Mesendoderm (in vitro differentiated cells): Measurements from ENCODE around the gene RUNDC3A. TPM values are rescaled to one million over a fixed set of nuclear protein-coding genes. Genes with fewer than 3 reads are reported as not detected.
A peak's percentile ranks its signal among the peaks of the same experiment; 100 is the strongest.

Source experiments
- DNase-seq: peaks from one replicate; pipeline ENCODE4 v3.0.0; 2013
- H2AK5ac ChIP-seq: 2 replicates; pipeline ENCODE4 v1.6.1; 2013; ENCODE audit warnings: low read length, inconsistent platforms
- H2BK120ac ChIP-seq: 2 replicates; pipeline ENCODE4 v1.6.1; 2013; ENCODE audit warnings: low read depth, mild to moderate bottlenecking, low read length, moderate library complexity, mixed read lengths
- H2BK15ac ChIP-seq: replicated peaks from 2 replicates; pipeline ENCODE4 v1.6.1; 2013; ENCODE audit warnings: low read depth, mild to moderate bottlenecking, moderate library complexity
- H2BK5ac ChIP-seq: 2 replicates; pipeline ENCODE4 v1.6.1; 2013; ENCODE audit warnings: low read length, inconsistent platforms
- H3K18ac ChIP-seq: 2 replicates; pipeline ENCODE4 v1.6.1; 2013; ENCODE audit warnings: mild to moderate bottlenecking, low read length, mixed read lengths
- H3K23ac ChIP-seq: one replicate; pipeline ENCODE4 v1.6.1; 2013; ENCODE audit warnings: low read length
- H3K27ac ChIP-seq: 2 replicates; pipeline ENCODE4 v1.5.1; 2013; ENCODE audit warnings: low read depth, mild to moderate bottlenecking, inconsistent platforms, low read length, moderate library complexity
- H3K27me3 ChIP-seq: 2 replicates; pipeline ENCODE4 v1.6.1; 2013; ENCODE audit warnings: low read length, control low read depth, mild to moderate bottlenecking, inconsistent platforms; ENCODE audit not compliant: insufficient read depth, poor library complexity
- H3K36me3 ChIP-seq: 2 replicates; pipeline ENCODE4 v1.6.1; 2013; ENCODE audit warnings: low read length, inconsistent platforms; ENCODE audit not compliant: control insufficient read depth, insufficient read depth
- H3K4ac ChIP-seq: one replicate; pipeline ENCODE4 v1.6.1; 2013; ENCODE audit warnings: low read depth, mild to moderate bottlenecking, low read length, moderate library complexity
- H3K4me1 ChIP-seq: 2 replicates; pipeline ENCODE4 v1.6.1; 2013; ENCODE audit warnings: low read depth, low read length, inconsistent platforms; ENCODE audit not compliant: control insufficient read depth
- H3K4me2 ChIP-seq: 2 replicates; pipeline ENCODE4 v1.6.1; 2013; ENCODE audit warnings: low read length
- H3K4me3 ChIP-seq: 2 replicates; pipeline ENCODE4 v1.5.1; 2013; ENCODE audit warnings: mild to moderate bottlenecking, low read length
- H3K56ac ChIP-seq: one replicate; pipeline ENCODE4 v1.6.1; 2013; ENCODE audit warnings: low read length
- H3K79me1 ChIP-seq: 2 replicates; pipeline ENCODE4 v1.6.1; 2013; ENCODE audit warnings: low read length, inconsistent platforms
- H3K79me2 ChIP-seq: 2 replicates; pipeline ENCODE4 v1.6.1; 2013; ENCODE audit warnings: mild to moderate bottlenecking, low read length; ENCODE audit not compliant: control insufficient read depth, insufficient read depth
- H3K9ac ChIP-seq: 2 replicates; pipeline ENCODE4 v1.6.1; 2013; ENCODE audit warnings: low read length, inconsistent platforms
- H4K5ac ChIP-seq: one replicate; pipeline ENCODE4 v1.6.1; 2013; ENCODE audit warnings: low read length
- H4K8ac ChIP-seq: one replicate; pipeline ENCODE4 v1.6.1; 2013; ENCODE audit warnings: low read depth, mild to moderate bottlenecking, control low read depth, low read length, moderate library complexity
- WGBS: extraction: QIAGEN DNeasy Blood & Tissue Kit; methylation state at CpG from one replicate; pipeline ENCODE4 v1.1.7; 2013; ENCODE audit warnings: low lambda C conversion rate, missing lambda C conversion rate; ENCODE audit not compliant: insufficient coverage; ENCODE audit errors: extremely low coverage; 5-methylcytosine and 5-hydroxymethylcytosine counted together
- polyA plus RNA-seq, 2 experiments: library from polyadenylated mRNA; stranded (reverse); fragments of 200-250 nt; gene quantifications; one replicate each; pipeline ENCODE4 v1.2.3, GENCODE V29; 2013

The RUNDC3A gene
- 1.6 TPM for polyA plus RNA-seq (2013, experiment 1 of 2)
- 1.5 TPM for polyA plus RNA-seq (2013, experiment 2 of 2)

GRCh38 chr17:44308320-44308818, at the start of gene RUNDC3A:
TSS of gene RUNDC3A (plus strand) at chr17:44308601. CDS start at chr17:44308833, 232 bp downstream.
- peak; percentile 94 for DNase-seq
- Histone ChIP-seq H4K8ac (no peak within 1 kb of the TSS), H3K27ac (no peak within 1 kb of the TSS), H3K18ac (no peak within 1 kb of the TSS), H2AK5ac (no peak within 1 kb of the TSS), H3K23ac (no peak within 1 kb of the TSS), H2BK120ac (no peak within 1 kb of the TSS), H3K79me1 (no peaks in the 10 kb centered on the region), H3K4me2 (peak within 1 kb of the TSS; percentile 74), H3K56ac (peak within 1 kb of the TSS; percentile 79), H3K36me3 (no peaks in the 10 kb centered on the region), H3K79me2 (no peaks in the 10 kb centered on the region), H3K4me3 (peak within 1 kb of the TSS; percentile 16), H3K4ac (no peak within 1 kb of the TSS), H2BK5ac (no peak within 1 kb of the TSS), H3K27me3 (no peaks in the 10 kb centered on the region), H4K5ac (no peak within 1 kb of the TSS), H3K4me1 (peaks cover 3% of the 10 kb centered on the region), H3K9ac (peak within 1 kb of the TSS; percentile 41), H2BK15ac (no peak within 1 kb of the TSS)
- no CpG with 5 or more reads among the region's 39 CpGs for WGBS

GRCh38 chr17:44258811-44259351, 49.5 kb upstream of the RUNDC3A start:
- no peak overlapping the region for H3K4ac ChIP-seq
- H2BK5ac ChIP-seq = no peak overlapping the region
- WGBS = no CpG with 5 or more reads among the region's 17 CpGs
- H2AK5ac ChIP-seq = no peak overlapping the region
- no peak overlapping the region for H2BK120ac ChIP-seq
- H4K5ac ChIP-seq = no peak overlapping the region
- H3K4me3 ChIP-seq = no peak overlapping the region
- H3K56ac ChIP-seq = no peak overlapping the region
- H3K4me2 ChIP-seq = no peak overlapping the region
- no peak overlapping the region for H3K18ac ChIP-seq
- no peaks in the 10 kb centered on the region for H3K79me2 ChIP-seq
- no peaks in the 10 kb centered on the region for H3K36me3 ChIP-seq
- no peaks in the 10 kb centered on the region for H3K79me1 ChIP-seq
- no peaks in the 10 kb centered on the region for H3K4me1 ChIP-seq
- no peak for DNase-seq
- no peak overlapping the region for H3K23ac ChIP-seq
- H3K27ac ChIP-seq = no peak overlapping the region
- H3K27me3 ChIP-seq = no peaks in the 10 kb centered on the region
- no peak overlapping the region for H4K8ac ChIP-seq
- H2BK15ac ChIP-seq = no peak overlapping the region
- H3K9ac ChIP-seq = no peak overlapping the region

- no peak overlapping the region for H3K56ac ChIP-seq
- no peak overlapping the region for H2BK15ac ChIP-seq
- DNase-seq = no peak
- no peaks in the 10 kb centered on the region for H3K79me2 ChIP-seq
- no peak overlapping the region for H3K4me3 ChIP-seq
- no peak overlapping the region for H2BK120ac ChIP-seq
- H4K8ac ChIP-seq = no peak overlapping the region
- no peak overlapping the region for H3K18ac ChIP-seq
- H3K23ac ChIP-seq = no peak overlapping the region
- H3K27ac ChIP-seq = no peak overlapping the region
- no peaks in the 10 kb centered on the region for H3K36me3 ChIP-seq
- H3K4me2 ChIP-seq = no peak overlapping the region
- H2BK5ac ChIP-seq = no peak overlapping the region
- WGBS = no CpG with 5 or more reads among the region's 6 CpGs
- H3K4me1 ChIP-seq = no peaks in the 10 kb centered on the region
- H4K5ac ChIP-seq = no peak overlapping the region
- no peak overlapping the region for H3K9ac ChIP-seq
- no peaks in the 10 kb centered on the region for H3K79me1 ChIP-seq
- H3K27me3 ChIP-seq = no peaks in the 10 kb centered on the region
- H3K4ac ChIP-seq = no peak overlapping the region
- no peak overlapping the region for H2AK5ac ChIP-seq
These were observed 48.1 kb upstream of the RUNDC3A start for GRCh38 chr17:44260296-44260695.

GRCh38 chr17:44262654-44263225, 45.7 kb upstream of the RUNDC3A start:
- Histone ChIP-seq H3K23ac (no peak overlapping the region), H2BK5ac (no peak overlapping the region), H3K79me1 (no peaks in the 10 kb centered on the region), H3K9ac (no peak overlapping the region), H3K36me3 (no peaks in the 10 kb centered on the region), H3K4me2 (no peak overlapping the region), H3K56ac (no peak overlapping the region), H3K4me1 (no peaks in the 10 kb centered on the region), H3K79me2 (no peaks in the 10 kb centered on the region), H3K4me3 (no peak overlapping the region), H3K27ac (no peak overlapping the region), H2BK15ac (no peak overlapping the region), H4K8ac (no peak overlapping the region), H3K27me3 (no peaks in the 10 kb centered on the region), H4K5ac (no peak overlapping the region), H3K18ac (no peak overlapping the region), H2BK120ac (no peak overlapping the region), H3K4ac (no peak overlapping the region), H2AK5ac (no peak overlapping the region)
- WGBS = no CpG with 5 or more reads among the region's 11 CpGs
- no peak for DNase-seq

- Histone ChIP-seq H3K27ac (no peak overlapping the region), H3K79me1 (no peaks in the 10 kb centered on the region), H3K18ac (no peak overlapping the region), H3K4me1 (no peaks in the 10 kb centered on the region), H3K23ac (no peak overlapping the region), H2BK120ac (no peak overlapping the region), H3K79me2 (no peaks in the 10 kb centered on the region), H4K5ac (no peak overlapping the region), H3K9ac (no peak overlapping the region), H2BK15ac (no peak overlapping the region), H3K4me3 (no peak overlapping the region), H3K56ac (no peak overlapping the region), H4K8ac (no peak overlapping the region), H3K4ac (no peak overlapping the region), H3K4me2 (no peak overlapping the region), H2AK5ac (no peak overlapping the region), H3K36me3 (no peaks in the 10 kb centered on the region), H2BK5ac (no peak overlapping the region), H3K27me3 (no peaks in the 10 kb centered on the region)
- WGBS = no CpG with 5 or more reads among the region's 7 CpGs
- DNase-seq = no peak
These were observed 45.0 kb upstream of the RUNDC3A start for GRCh38 chr17:44263345-44263902.
